CD14-positive monocyte (primary cell): ENCODE data around the gene RBM43. TPM values are rescaled to one million over a fixed set of nuclear protein-coding genes. Genes with fewer than 3 reads are reported as not detected.
"Not testable (repeated sequence)": the region's sequence is repeated elsewhere in the genome, so short reads cannot be mapped to it uniquely, and the experiment has no call there.

Experiments used
- DNase-seq, 3 donors: peaks; one replicate each; pipeline ENCODE4 v3.0.0-alpha.2; 2011 to 2022
- H2AFZ ChIP-seq: 2 replicates; pipeline ENCODE4 v1.6.0; 2012; ENCODE audit warnings: mild to moderate bottlenecking, low read depth, low read length, inconsistent platforms; ENCODE audit not compliant: insufficient read depth, poor library complexity, severe bottlenecking
- H3K27ac ChIP-seq, 2 donors: 1 replicate in 1 of 2; 2 replicates in 1 of 2; pipeline ENCODE4 v1.5.1; 2012 to 2013; ENCODE audit warnings: low read length in 2 of 2, control low read depth in 1 of 2, inconsistent platforms in 1 of 2, low read depth in 1 of 2, mild to moderate bottlenecking in 1 of 2
- H3K27me3 ChIP-seq, 2 donors: one replicate each; pipeline versions ENCODE4 v1.6.0 to v1.6.1; 2011 to 2013; ENCODE audit warnings: low read length in 2 of 2; ENCODE audit not compliant: control insufficient read depth in 2 of 2, insufficient read depth in 2 of 2
- H3K36me3 ChIP-seq, 2 donors: replicated peaks in 1 of 2; 1 replicate in 1 of 2; 2 replicates in 1 of 2; pipeline versions ENCODE4 v1.5.1 to v1.6.1; 2012 to 2013; ENCODE audit warnings: low read length in 2 of 2, control low read depth in 1 of 2, inconsistent platforms in 1 of 2, mild to moderate bottlenecking in 1 of 2; ENCODE audit not compliant: insufficient read depth in 2 of 2, control insufficient read depth in 1 of 2
- H3K4me1 ChIP-seq, 2 donors: 1 replicate in 1 of 2; 2 replicates in 1 of 2; pipeline versions ENCODE4 v1.5.1 to v1.6.1; 2012 to 2013; ENCODE audit warnings: low read length in 2 of 2, control low read depth in 1 of 2, inconsistent platforms in 1 of 2, mild to moderate bottlenecking in 1 of 2, moderate library complexity in 1 of 2; ENCODE audit not compliant: insufficient read depth in 2 of 2, control insufficient read depth in 1 of 2
- H3K4me2 ChIP-seq: replicated peaks from 2 replicates; pipeline ENCODE3; 2012; ENCODE audit warnings: low read length, moderate library complexity, mild to moderate bottlenecking; ENCODE audit not compliant: poor library complexity, severe bottlenecking; ENCODE audit errors: extremely low read depth
- H3K4me3 ChIP-seq, 3 experiments: fragments of 200-600 bp in 1 of 3; sonication (generic) in 1 of 3; replicated peaks in 1 of 3; 1 replicate in 2 of 3; 2 replicates in 1 of 3; pipeline ENCODE4 v1.5.1; 2011 to 2013; ENCODE audit warnings: low read length in 3 of 3, mild to moderate bottlenecking in 3 of 3, control low read depth in 2 of 3, low read depth in 2 of 3, inconsistent platforms in 1 of 3, moderate library complexity in 1 of 3
- H3K79me2 ChIP-seq: 2 replicates; pipeline ENCODE4 v1.6.0; 2012; ENCODE audit warnings: mild to moderate bottlenecking, control low read depth, inconsistent platforms, low read length, moderate library complexity; ENCODE audit not compliant: insufficient read depth
- H3K9ac ChIP-seq: 2 replicates; pipeline ENCODE4 v1.6.0; 2017; ENCODE audit warnings: low read length, mild to moderate bottlenecking; ENCODE audit not compliant: insufficient read depth, poor library complexity, severe bottlenecking
- H3K9me3 ChIP-seq, 2 donors: replicated peaks in 1 of 2; 1 replicate in 1 of 2; 2 replicates in 1 of 2; pipeline versions ENCODE4 v1.5.1 to v1.6.1; 2012 to 2013; ENCODE audit warnings: low read length in 2 of 2, control low read depth in 1 of 2; ENCODE audit not compliant: control insufficient read depth in 1 of 2, insufficient read depth in 1 of 2
- H4K20me1 ChIP-seq: 2 replicates; pipeline ENCODE4 v1.6.0; 2012; ENCODE audit warnings: mild to moderate bottlenecking, low read length, control low read depth, moderate library complexity; ENCODE audit not compliant: insufficient read depth
- H3K27ac Mint-ChIP-seq, 7 donors: one replicate each; pipeline ENCODE4 v1.8.0; 2020; ENCODE audit warnings: mild to moderate bottlenecking in 7 of 7, mixed read lengths in 7 of 7, moderate library complexity in 6 of 7, inconsistent platforms in 2 of 7
- H3K27me3 Mint-ChIP-seq, 3 donors: one replicate each; pipeline ENCODE4 v1.8.0; 2021 to 2022; ENCODE audit warnings: low read depth in 3 of 3, mild to moderate bottlenecking in 3 of 3, mixed read lengths in 3 of 3, moderate library complexity in 3 of 3, inconsistent platforms in 1 of 3
- H3K36me3 Mint-ChIP-seq, 2 donors: one replicate each; pipeline ENCODE4 v1.8.0; 2020; ENCODE audit warnings: mixed read lengths in 2 of 2, inconsistent platforms in 1 of 2, mild to moderate bottlenecking in 1 of 2
- H3K4me1 Mint-ChIP-seq: one replicate; pipeline ENCODE4 v1.8.0; 2020; ENCODE audit warnings: mild to moderate bottlenecking, mixed read lengths
- H3K4me3 Mint-ChIP-seq, 2 donors: one replicate each; pipeline ENCODE4 v1.8.0; 2020; ENCODE audit warnings: mild to moderate bottlenecking in 2 of 2, mixed read lengths in 2 of 2, moderate library complexity in 1 of 2
- H3K9me3 Mint-ChIP-seq, 7 donors: one replicate each; pipeline ENCODE4 v1.8.0; 2020 to 2022; ENCODE audit warnings: mixed read lengths in 7 of 7, mild to moderate bottlenecking in 6 of 7, moderate library complexity in 6 of 7, inconsistent platforms in 2 of 7
- CTCF ChIP-seq: fragments of 200-600 bp; IDR thresholded peaks from one replicate; pipeline ENCODE4 v1.8.0; 2022; ENCODE audit warnings: antibody characterized with exemption, mild to moderate bottlenecking
- WGBS: methylation state at CpG from one replicate; pipeline ENCODE4 v1.1.5; 2013; ENCODE audit warnings: missing lambda C conversion rate; ENCODE audit not compliant: insufficient coverage; 5-methylcytosine and 5-hydroxymethylcytosine counted together
- intact Hi-C, 2 donors: fragments of 100-400 bp; cut with micrococcal nuclease; formaldehyde crosslinking; loops; one replicate each; pipeline versions ENCODE4 v1.15.0 to v1.15.1; 2023
- polyA plus RNA-seq, 3 donors: library from polyadenylated mRNA; depleted of rRNA in 1 of 3; unstranded in 2 of 3; stranded (reverse) in 1 of 3; fragments of 300-500 nt in 2 of 3; fragments of >200 nt in 1 of 3; fragmentation: Illumina TruSeq in 2 of 3; gene quantifications; 1 replicate in 2 of 3; 2 replicates in 1 of 3; pipeline ENCODE4 v1.2.3, GENCODE V29; 2012 to 2021

RBM43 gene
- polyA plus RNA-seq, 3 donors, result 0.24 to 2.6 (median 0.38) TPM

DNA sequence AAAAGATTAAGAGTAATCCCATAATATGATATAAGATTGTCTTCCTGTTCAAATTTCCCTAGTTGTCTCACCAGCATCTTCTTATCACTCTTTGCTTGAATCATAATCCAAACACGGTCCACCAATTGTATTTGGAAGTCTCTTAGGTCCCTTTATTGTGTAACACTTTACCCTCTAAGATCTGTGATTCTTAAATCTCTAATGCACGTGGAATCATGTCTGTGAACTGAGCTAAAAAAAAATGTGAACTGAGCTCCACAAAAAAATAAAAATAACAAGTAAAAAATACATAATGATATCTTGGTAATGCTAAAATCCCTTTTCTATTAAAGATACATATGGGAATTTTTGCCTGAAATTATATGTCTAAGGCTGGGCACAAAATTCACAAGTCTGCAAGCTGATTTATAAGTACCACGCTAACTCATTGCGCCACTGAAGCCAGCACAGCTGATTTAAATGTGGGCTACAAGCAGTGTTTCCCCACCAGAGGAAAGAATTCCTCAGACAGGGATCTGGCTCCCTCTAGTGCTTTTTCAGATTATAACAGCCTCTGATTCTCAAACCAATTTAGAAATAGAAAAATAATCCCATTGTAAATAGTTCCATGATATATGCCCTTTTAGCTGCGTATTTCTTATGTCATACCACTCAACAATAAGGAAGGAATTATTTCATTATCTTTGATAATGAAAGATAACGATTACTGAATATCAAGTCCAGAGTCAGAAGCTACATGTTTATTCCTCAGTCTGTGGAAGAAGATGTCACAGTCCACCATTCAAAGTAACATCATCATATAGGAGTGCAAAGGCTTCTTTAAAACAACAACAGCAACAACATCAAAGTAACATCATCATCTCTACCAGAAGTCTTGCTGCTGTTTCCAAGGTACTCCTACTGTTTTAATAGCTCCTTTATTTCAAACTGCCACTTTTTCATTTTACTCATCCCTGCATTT lies 22.9 kb downstream of the RBM43 start:
- Mint-ChIP-seq H3K4me1 (peaks cover 13% of the 10 kb centered on the region), H3K4me3 (no peak overlapping the region), H3K27me3 (peaks cover 0 to 4% (median 3%) of the 10 kb centered on the region in 3 donors), H3K27ac (peak overlapping the region in 1 of 7 donors; percentile 67), H3K9me3 (no peaks in the 10 kb centered on the region), H3K36me3 (no peaks in the 10 kb centered on the region)
- no peak overlapping the region for H3K27ac ChIP-seq
- DNase-seq, result peak; percentile 57 to 76 (median 76)
- no peaks in the 10 kb centered on the region for H4K20me1 ChIP-seq
- H2AFZ ChIP-seq, result no peak overlapping the region
- no peak overlapping the region for H3K4me3 ChIP-seq
- H3K4me1 ChIP-seq, result peaks cover 8 to 14% of the 10 kb centered on the region in 2 donors
- peak; percentile 92 for TF ChIP-seq CTCF
- no CpG with 5 or more reads among the region's 6 CpGs for WGBS
- H3K9me3 ChIP-seq, result no peaks in the 10 kb centered on the region
- no peaks in the 10 kb centered on the region for H3K27me3 ChIP-seq
- H3K79me2 ChIP-seq, result no peaks in the 10 kb centered on the region
- no peak overlapping the region for H3K4me2 ChIP-seq
- H3K36me3 ChIP-seq, result no peaks in the 10 kb centered on the region
- no peak overlapping the region for H3K9ac ChIP-seq
- intact Hi-C loops, result loop anchor here (5.0 to 10.0 kb wide), 2 partner anchors 1642 to 1644 kb away; no protein-coding TSS in a partner anchor

- peaks cover 13% of the 10 kb centered on the region for H3K4me1 Mint-ChIP-seq
- Histone ChIP-seq H4K20me1 (no peaks in the 10 kb centered on the region), H3K36me3 (no peaks in the 10 kb centered on the region), H3K79me2 (no peaks in the 10 kb centered on the region), H3K9me3 (no peaks in the 10 kb centered on the region), H3K4me2 (no peak overlapping the region), H2AFZ (no peak overlapping the region), H3K9ac (no peak overlapping the region), H3K27ac (no peak overlapping the region), H3K4me3 (no peak overlapping the region), H3K27me3 (no peaks in the 10 kb centered on the region), H3K4me1 (peaks cover 8 to 14% of the 10 kb centered on the region in 2 donors)
- H3K36me3 Mint-ChIP-seq, result no peaks in the 10 kb centered on the region
- no peak for TF ChIP-seq CTCF
- no peaks in the 10 kb centered on the region for H3K9me3 Mint-ChIP-seq
- WGBS, result 67% methylated on average over 2 of the region's 4 CpGs
- H3K4me3 Mint-ChIP-seq, result no peak overlapping the region
- H3K27me3 Mint-ChIP-seq, result peaks cover 2 to 5% (median 4%) of the 10 kb centered on the region in 3 donors
- intact Hi-C loops, result loop anchor here (5.0 to 10.0 kb wide), 2 partner anchors 1640 to 1643 kb away; no protein-coding TSS in a partner anchor
- DNase-seq, result peak in 1 of 3 donors; percentile 47
- no peak overlapping the region for H3K27ac Mint-ChIP-seq
Observed at GRCh38 chr2:151237422-151238025, 24.1 kb downstream of the RBM43 start.

GRCh38 chr2:151233760-151234159 lies 27.9 kb downstream of the RBM43 start:
- Mint-ChIP-seq H3K27me3 (peaks cover 12 to 16% (median 12%) of the 10 kb centered on the region in 3 donors), H3K4me1 (peaks cover 21% of the 10 kb centered on the region)
- H3K36me3 ChIP-seq, H3K4me2 ChIP-seq, H3K9me3 Mint-ChIP-seq, H3K36me3 Mint-ChIP-seq, H3K27ac ChIP-seq, H4K20me1 ChIP-seq, H2AFZ ChIP-seq, H3K27me3 ChIP-seq, H3K27ac Mint-ChIP-seq, H3K9me3 ChIP-seq, H3K4me3 Mint-ChIP-seq, DNase-seq, H3K4me3 ChIP-seq, H3K79me2 ChIP-seq, H3K9ac ChIP-seq: not testable (repeated sequence)
- intact Hi-C loops, result loop anchor here in 1 of 2 donors (10.0 kb wide), 1 partner anchor 1639 kb away; no protein-coding TSS in a partner anchor
- no CpG with 5 or more reads among the region's 3 CpGs for WGBS
- H3K4me1 ChIP-seq, result peaks cover 8 to 19% of the 10 kb centered on the region in 2 donors
